HepG2 (cell line): Measurements from ENCODE around the gene RHBDD1. TPM values are rescaled to one million over a fixed set of nuclear protein-coding genes. Genes with fewer than 3 reads are reported as not detected.

Experiments used
- CC2D1A ChIP-seq: sonication (generic); formaldehyde crosslinking; IDR thresholded peaks from 2 replicates; pipeline ENCODE4 v1.8.1; 2023; ENCODE audit warnings: mild to moderate bottlenecking, missing genetic modification reagents
- MED1 ChIP-seq: sonication (generic); formaldehyde crosslinking; IDR thresholded peaks from 2 replicates; pipeline ENCODE4 v1.4.0; 2020; ENCODE audit warnings: missing genetic modification reagents
- MED8 ChIP-seq: sonication (generic); formaldehyde crosslinking; IDR thresholded peaks from 2 replicates; pipeline ENCODE4 v1.8.1; 2023; ENCODE audit warnings: mild to moderate bottlenecking, missing genetic modification reagents; ENCODE audit not compliant: insufficient replicate concordance
- MXD1 ChIP-seq: sonication (generic); formaldehyde crosslinking; IDR thresholded peaks from 2 replicates; pipeline ENCODE4 v1.4.0; 2020; ENCODE audit warnings: mild to moderate bottlenecking, missing genetic modification reagents
- MXD4 ChIP-seq: IDR thresholded peaks from 2 replicates; pipeline ENCODE4 v1.6.1; 2016; ENCODE audit warnings: mild to moderate bottlenecking, missing biosample characterization, missing genetic modification reagents
- NFE2 ChIP-seq: sonication (generic); formaldehyde crosslinking; IDR thresholded peaks from 2 replicates; pipeline ENCODE4 v1.4.0; 2020; ENCODE audit warnings: missing genetic modification reagents
- NFKB2 ChIP-seq: sonication (generic); formaldehyde crosslinking; IDR thresholded peaks from 2 replicates; pipeline ENCODE4 v1.4.0; 2020; ENCODE audit warnings: missing genetic modification reagents, borderline replicate concordance
- RBAK ChIP-seq: sonication (generic); formaldehyde crosslinking; IDR thresholded peaks from 2 replicates; pipeline ENCODE4 v1.5.1; 2020; ENCODE audit warnings: mild to moderate bottlenecking, missing genetic modification reagents
- REXO4 ChIP-seq: sonication (generic); formaldehyde crosslinking; IDR thresholded peaks from 2 replicates; pipeline ENCODE4 v1.8.0; 2022; ENCODE audit warnings: missing genetic modification reagents, mild to moderate bottlenecking, borderline replicate concordance
- SRSF9 ChIP-seq: fragments of 200-400 bp; formaldehyde crosslinking; IDR thresholded peaks from 2 replicates; pipeline ENCODE4 v1.6.1; 2018; ENCODE audit warnings: borderline replicate concordance, mild to moderate bottlenecking, low read depth, low read length; ENCODE audit not compliant: insufficient read depth, poor library complexity, severe bottlenecking
- ZBTB38 ChIP-seq: sonication (generic); formaldehyde crosslinking; IDR thresholded peaks from 2 replicates; pipeline ENCODE4 v1.5.1; 2020; ENCODE audit warnings: mild to moderate bottlenecking, missing genetic modification reagents
- ZC3H13 ChIP-seq: sonication (generic); formaldehyde crosslinking; IDR thresholded peaks from 2 replicates; pipeline ENCODE4 v1.8.1; 2023; ENCODE audit warnings: mild to moderate bottlenecking, missing genetic modification reagents, moderate library complexity
- ZHX2 ChIP-seq, 2 experiments: sonication (generic) in 1 of 2; formaldehyde crosslinking in 1 of 2; IDR thresholded peaks; 2 replicates each; pipeline versions ENCODE4 v1.6.1 to v1.9.0; 2014 to 2022; ENCODE audit warnings: antibody characterized with exemption in 1 of 2, borderline replicate concordance in 1 of 2, inconsistent platforms in 1 of 2, low read depth in 1 of 2, missing genetic modification reagents in 1 of 2
- ZNF605 ChIP-seq: sonication (generic); formaldehyde crosslinking; IDR thresholded peaks from 2 replicates; pipeline ENCODE4 v1.8.0; 2022; ENCODE audit warnings: mild to moderate bottlenecking, missing genetic modification reagents
- polyA plus RNA-seq, 8 experiments: library from polyadenylated mRNA; depleted of rRNA in 3 of 8; stranded (reverse) in 7 of 8; unstranded in 1 of 8; fragments of >200 nt; fragmentation: Illumina TruSeq in 4 of 8; extraction: Trizol in 4 of 8; gene quantifications; 2 replicates each; pipeline versions ENCODE4 v1.2.1 to v1.2.3, GENCODE V29; 2011 to 2016; ENCODE audit warnings: low read depth in 4 of 8, missing spikeins in 1 of 8, mixed read lengths in 1 of 8; ENCODE audit not compliant: insufficient read depth in 1 of 8
- total RNA-seq, 5 experiments: library from RNA; depleted of rRNA; stranded (reverse); fragments of >200 nt; fragmentation: Illumina TruSeq; extraction: Trizol; gene quantifications; 2 replicates each; pipeline ENCODE4 v1.2.3, GENCODE V29; 2016; ENCODE audit warnings: low read depth in 1 of 5
- TF ChIP-seq, protein P1 (sequence below): sonication (generic); formaldehyde crosslinking; IDR thresholded peaks from 2 replicates; pipeline ENCODE4 v1.8.0; 2022; ENCODE audit warnings: low read depth, missing genetic modification reagents
- TF ChIP-seq, protein P2 (sequence below): sonication (generic); formaldehyde crosslinking; IDR thresholded peaks from 2 replicates; pipeline ENCODE4 v1.4.0; 2020; ENCODE audit warnings: missing genetic modification reagents, borderline replicate concordance

RHBDD1 gene
- total and polyA plus RNA-seq, 2 of the 13 experiments (the other 11 are each of a cell fraction or from before 2014, with no cell fraction given): 8.2 to 9.5 TPM

DNA sequence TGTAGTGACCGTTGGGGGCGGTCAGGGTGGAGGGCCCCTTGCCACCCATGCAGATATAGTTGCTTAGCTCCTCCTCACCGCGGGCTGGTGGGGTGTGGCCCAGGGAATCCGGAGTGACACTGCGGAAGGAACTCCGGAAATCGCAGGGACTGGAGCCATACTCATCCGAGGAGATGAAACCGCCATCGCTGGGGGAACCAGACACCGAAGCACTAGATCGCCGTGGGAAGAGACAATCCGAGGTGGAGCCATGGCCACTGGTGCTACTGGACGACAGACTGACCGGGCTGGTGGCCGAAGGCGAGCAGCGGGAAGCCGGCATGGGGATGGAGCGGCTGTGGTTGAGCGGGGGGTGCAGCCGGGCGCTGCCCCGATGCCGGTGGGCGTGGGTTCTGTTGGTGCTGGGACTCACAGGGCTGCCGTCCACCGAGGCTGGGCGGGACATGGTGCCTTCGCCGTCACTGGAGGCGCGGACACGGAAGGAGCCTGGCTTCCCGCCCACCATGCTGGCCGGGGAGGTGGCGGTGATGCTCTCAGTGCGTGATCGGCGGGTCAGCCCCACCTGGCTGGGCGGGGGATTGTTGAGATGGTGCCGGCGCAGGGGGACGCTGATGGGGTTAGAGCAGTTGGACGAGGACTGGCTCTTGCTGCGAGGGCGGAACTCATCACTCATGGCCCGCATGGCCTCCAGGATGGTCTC is 38.4 kb upstream of the RHBDD1 start (continued):
- TF ChIP-seq SRSF9 (no peak), MXD4 (no peak), ZBTB38 (CRISPR knock-in tag) (peak; percentile 11), REXO4 (CRISPR knock-in tag) (peak; percentile 64; the same call in 1 of the 2 replicates), NFE2 (CRISPR knock-in tag) (no peak), CC2D1A (no peak), ZNF605 (CRISPR knock-in tag) (no peak), ZC3H13 (CRISPR knock-in tag) (peak; percentile 50; the same call in 1 of the 2 replicates), RBAK (no peak), ZHX2 (IDR thresholded peaks at IDR 0.05; ENCODE audit: low read depth) (no peak), ZHX2 (CRISPR knock-in tag; IDR thresholded peaks at IDR 0.05; ENCODE audit: borderline replicate concordance) (no peak), NFKB2 (peak; percentile 3; the same call in 1 of the 2 replicates), MED8 (CRISPR knock-in tag) (peak; percentile 50), MED1 (CRISPR knock-in tag) (no peak), MXD1 (0 out of 2 replicates have a peak, but pooled peaks have one; percentile 35)
- TF ChIP-seq, protein P1, sequence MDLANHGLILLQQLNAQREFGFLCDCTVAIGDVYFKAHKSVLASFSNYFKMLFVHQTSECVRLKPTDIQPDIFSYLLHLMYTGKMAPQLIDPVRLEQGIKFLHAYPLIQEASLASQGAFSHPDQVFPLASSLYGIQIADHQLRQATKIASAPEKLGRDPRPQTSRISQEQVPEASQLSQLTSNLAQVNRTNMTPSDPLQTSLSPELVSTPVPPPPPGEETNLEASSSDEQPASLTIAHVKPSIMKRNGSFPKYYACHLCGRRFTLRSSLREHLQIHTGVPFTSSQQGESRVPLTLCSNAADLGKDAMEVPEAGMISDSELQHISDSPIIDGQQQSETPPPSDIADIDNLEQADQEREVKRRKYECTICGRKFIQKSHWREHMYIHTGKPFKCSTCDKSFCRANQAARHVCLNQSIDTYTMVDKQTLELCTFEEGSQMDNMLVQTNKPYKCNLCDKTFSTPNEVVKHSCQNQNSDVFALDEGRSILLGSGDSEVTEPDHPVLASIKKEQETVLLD: no peak
- TF ChIP-seq, protein P2, sequence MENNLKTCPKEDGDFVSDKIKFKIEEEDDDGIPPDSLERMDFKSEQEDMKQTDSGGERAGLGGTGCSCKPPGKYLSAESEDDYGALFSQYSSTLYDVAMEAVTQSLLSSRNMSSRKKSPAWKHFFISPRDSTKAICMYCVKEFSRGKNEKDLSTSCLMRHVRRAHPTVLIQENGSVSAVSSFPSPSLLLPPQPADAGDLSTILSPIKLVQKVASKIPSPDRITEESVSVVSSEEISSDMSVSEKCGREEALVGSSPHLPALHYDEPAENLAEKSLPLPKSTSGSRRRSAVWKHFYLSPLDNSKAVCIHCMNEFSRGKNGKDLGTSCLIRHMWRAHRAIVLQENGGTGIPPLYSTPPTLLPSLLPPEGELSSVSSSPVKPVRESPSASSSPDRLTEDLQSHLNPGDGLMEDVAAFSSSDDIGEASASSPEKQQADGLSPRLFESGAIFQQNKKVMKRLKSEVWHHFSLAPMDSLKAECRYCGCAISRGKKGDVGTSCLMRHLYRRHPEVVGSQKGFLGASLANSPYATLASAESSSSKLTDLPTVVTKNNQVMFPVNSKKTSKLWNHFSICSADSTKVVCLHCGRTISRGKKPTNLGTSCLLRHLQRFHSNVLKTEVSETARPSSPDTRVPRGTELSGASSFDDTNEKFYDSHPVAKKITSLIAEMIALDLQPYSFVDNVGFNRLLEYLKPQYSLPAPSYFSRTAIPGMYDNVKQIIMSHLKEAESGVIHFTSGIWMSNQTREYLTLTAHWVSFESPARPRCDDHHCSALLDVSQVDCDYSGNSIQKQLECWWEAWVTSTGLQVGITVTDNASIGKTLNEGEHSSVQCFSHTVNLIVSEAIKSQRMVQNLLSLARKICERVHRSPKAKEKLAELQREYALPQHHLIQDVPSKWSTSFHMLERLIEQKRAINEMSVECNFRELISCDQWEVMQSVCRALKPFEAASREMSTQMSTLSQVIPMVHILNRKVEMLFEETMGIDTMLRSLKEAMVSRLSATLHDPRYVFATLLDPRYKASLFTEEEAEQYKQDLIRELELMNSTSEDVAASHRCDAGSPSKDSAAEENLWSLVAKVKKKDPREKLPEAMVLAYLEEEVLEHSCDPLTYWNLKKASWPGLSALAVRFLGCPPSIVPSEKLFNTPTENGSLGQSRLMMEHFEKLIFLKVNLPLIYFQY (CRISPR knock-in tag): no peak
